ENCODE measurements around the gene CHKA. TPM values are rescaled to one million over a fixed set of nuclear protein-coding genes. Genes with fewer than 3 reads are reported as not detected.

Gene CHKA
- total RNA-seq, 1 donor from 2014 or later, result 18.2 TPM

GRCh38 chr11:68159665-68160064 lies 38.5 kb upstream of the CHKA start:
- Histone ChIP-seq H3K27ac (no peak overlapping the region), H3K36me3 (peaks cover 0 to 31% of the 10 kb centered on the region in 2 donors), H3K4me1 (no peaks in the 10 kb centered on the region), H3K4me3 (no peak overlapping the region), H3K9me3 (no peaks in the 10 kb centered on the region), H3K27me3 (no peaks in the 10 kb centered on the region)
- no peak for TF ChIP-seq POLR2AphosphoS5 (IDR thresholded peaks at IDR 0.05; ENCODE audit: insufficient read depth in 1 of 2, low read depth in 1 of 2)
- no peak for TF ChIP-seq CTCF (IDR thresholded peaks at IDR 0.05)
- TF ChIP-seq POLR2A (IDR thresholded peaks at IDR 0.05), result no peak
- DNase-seq (ENCODE audit: extremely low spot score in 2 of 2), result no peak
- intact Hi-C loops (cut with DNase I), result no loop called here

GRCh38 chr11:68159161-68159560 lies 38.0 kb upstream of the CHKA start:
- no peak for DNase-seq (ENCODE audit: extremely low spot score in 2 of 2)
- Histone ChIP-seq H3K36me3 (peaks cover 0 to 26% of the 10 kb centered on the region in 2 donors), H3K4me3 (no peak overlapping the region), H3K9me3 (no peaks in the 10 kb centered on the region), H3K27ac (no peak overlapping the region), H3K27me3 (no peaks in the 10 kb centered on the region), H3K4me1 (no peaks in the 10 kb centered on the region)
- TF ChIP-seq CTCF (IDR thresholded peaks at IDR 0.05) (no peak), POLR2AphosphoS5 (IDR thresholded peaks at IDR 0.05; ENCODE audit: insufficient read depth in 1 of 2, low read depth in 1 of 2) (no peak), POLR2A (IDR thresholded peaks at IDR 0.05) (no peak)
- intact Hi-C loops (cut with DNase I), result no loop called here

GRCh38 chr11:68158580-68158979 lies 37.4 kb upstream of the CHKA start:
- no peak for DNase-seq (ENCODE audit: extremely low spot score in 2 of 2)
- no peak for TF ChIP-seq POLR2A (IDR thresholded peaks at IDR 0.05)
- intact Hi-C loops (cut with DNase I), result no loop called here
- Histone ChIP-seq H3K4me1 (no peaks in the 10 kb centered on the region), H3K27me3 (no peaks in the 10 kb centered on the region), H3K36me3 (peaks cover 0 to 20% of the 10 kb centered on the region in 2 donors), H3K9me3 (no peaks in the 10 kb centered on the region), H3K27ac (no peak overlapping the region), H3K4me3 (no peak overlapping the region)

GRCh38 chr11:68153742-68154141 lies 32.6 kb upstream of the CHKA start:
- Histone ChIP-seq H3K36me3 (peaks cover 0 to 10% of the 10 kb centered on the region in 2 donors), H3K27me3 (no peaks in the 10 kb centered on the region), H3K27ac (no peak overlapping the region), H3K9me3 (no peaks in the 10 kb centered on the region), H3K4me3 (no peak overlapping the region), H3K4me1 (no peaks in the 10 kb centered on the region)
- intact Hi-C loops (cut with DNase I), result no loop called here
- TF ChIP-seq POLR2A (IDR thresholded peaks at IDR 0.05) (no peak), POLR2AphosphoS5 (IDR thresholded peaks at IDR 0.05; ENCODE audit: insufficient read depth in 1 of 2, low read depth in 1 of 2) (no peak), CTCF (IDR thresholded peaks at IDR 0.05) (no peak)
- no peak for DNase-seq (ENCODE audit: extremely low spot score in 2 of 2)

DNA sequence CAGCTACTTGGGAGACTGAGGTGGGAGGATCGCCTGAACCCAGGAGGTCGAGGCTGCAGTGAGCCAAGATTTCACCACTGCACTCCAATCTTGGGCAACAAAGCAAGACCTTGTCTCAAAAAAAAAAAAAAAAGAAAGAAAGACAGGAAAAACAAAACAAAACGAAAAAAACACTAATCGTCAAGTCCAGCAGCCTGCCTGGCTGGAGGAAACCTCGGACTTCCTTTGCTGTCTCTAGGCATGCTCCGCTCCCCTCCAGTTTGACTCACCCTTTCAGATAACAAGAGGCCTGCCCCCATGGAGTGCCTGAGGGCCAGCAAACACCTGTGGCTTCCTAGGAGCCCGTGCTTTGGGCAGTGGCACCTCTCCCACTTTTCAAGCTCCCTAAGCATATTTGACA lies 28.8 kb upstream of the CHKA start:
- Histone ChIP-seq H3K27ac (no peak overlapping the region), H3K9me3 (no peaks in the 10 kb centered on the region), H3K4me1 (peaks cover 19% of the 10 kb centered on the region), H3K36me3 (no peaks in the 10 kb centered on the region), H3K4me3 (no peak overlapping the region), H3K27me3 (no peaks in the 10 kb centered on the region)
- intact Hi-C loops (cut with DNase I), result no loop called here
- no peak for DNase-seq (ENCODE audit: extremely low spot score in 2 of 2)
- TF ChIP-seq POLR2A (IDR thresholded peaks at IDR 0.05) (no peak), POLR2AphosphoS5 (IDR thresholded peaks at IDR 0.05; ENCODE audit: insufficient read depth in 1 of 2, low read depth in 1 of 2) (no peak), CTCF (IDR thresholded peaks at IDR 0.05) (no peak)

GRCh38 chr11:68149417-68149816 lies 28.2 kb upstream of the CHKA start:
- no peak overlapping the region for H3K27ac ChIP-seq
- intact Hi-C loops (cut with DNase I), result no loop called here

More at GRCh38 chr11:68149417-68149816, 28.2 kb upstream of the CHKA start:
- Histone ChIP-seq H3K9me3 (no peaks in the 10 kb centered on the region), H3K4me1 (peaks cover 19% of the 10 kb centered on the region), H3K4me3 (no peak overlapping the region), H3K36me3 (no peaks in the 10 kb centered on the region), H3K27me3 (no peaks in the 10 kb centered on the region)
- no peak for DNase-seq (ENCODE audit: extremely low spot score in 2 of 2)
- no peak for TF ChIP-seq CTCF (IDR thresholded peaks at IDR 0.05)
- no peak for TF ChIP-seq POLR2A (IDR thresholded peaks at IDR 0.05)
- TF ChIP-seq POLR2AphosphoS5 (IDR thresholded peaks at IDR 0.05; ENCODE audit: insufficient read depth in 1 of 2, low read depth in 1 of 2), result no peak

Data from vagina (tissue), 2 donors.